Activated naive CD4-positive, alpha-beta T cell (primary cell): ENCODE data around the gene KPNA6.

ENCODE experiments used
- DNase-seq, 4 experiments: peaks; one replicate each; lab custom pipeline; 2025; lab: John Stamatoyannopoulos, UW

Gene KPNA6

DNA sequence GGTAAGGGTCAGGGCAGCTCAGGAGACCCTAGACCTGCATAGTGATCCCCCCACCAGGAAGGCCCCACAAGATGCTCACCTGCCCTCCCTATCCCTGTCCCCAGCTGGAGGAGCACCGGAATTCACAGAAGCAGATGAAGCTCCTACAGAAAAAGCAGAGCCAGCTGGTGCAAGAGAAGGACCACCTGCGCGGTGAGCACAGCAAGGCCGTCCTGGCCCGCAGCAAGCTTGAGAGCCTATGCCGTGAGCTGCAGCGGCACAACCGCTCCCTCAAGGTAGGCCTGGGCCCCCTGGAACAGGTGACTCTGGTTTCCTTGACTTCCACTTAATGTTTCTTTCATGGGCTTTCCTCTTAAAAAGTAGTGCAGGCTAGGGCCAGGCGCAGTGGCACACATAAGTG, 80.0 kb downstream of the KPNA6 start:
- DNase-seq: no peak

DNA sequence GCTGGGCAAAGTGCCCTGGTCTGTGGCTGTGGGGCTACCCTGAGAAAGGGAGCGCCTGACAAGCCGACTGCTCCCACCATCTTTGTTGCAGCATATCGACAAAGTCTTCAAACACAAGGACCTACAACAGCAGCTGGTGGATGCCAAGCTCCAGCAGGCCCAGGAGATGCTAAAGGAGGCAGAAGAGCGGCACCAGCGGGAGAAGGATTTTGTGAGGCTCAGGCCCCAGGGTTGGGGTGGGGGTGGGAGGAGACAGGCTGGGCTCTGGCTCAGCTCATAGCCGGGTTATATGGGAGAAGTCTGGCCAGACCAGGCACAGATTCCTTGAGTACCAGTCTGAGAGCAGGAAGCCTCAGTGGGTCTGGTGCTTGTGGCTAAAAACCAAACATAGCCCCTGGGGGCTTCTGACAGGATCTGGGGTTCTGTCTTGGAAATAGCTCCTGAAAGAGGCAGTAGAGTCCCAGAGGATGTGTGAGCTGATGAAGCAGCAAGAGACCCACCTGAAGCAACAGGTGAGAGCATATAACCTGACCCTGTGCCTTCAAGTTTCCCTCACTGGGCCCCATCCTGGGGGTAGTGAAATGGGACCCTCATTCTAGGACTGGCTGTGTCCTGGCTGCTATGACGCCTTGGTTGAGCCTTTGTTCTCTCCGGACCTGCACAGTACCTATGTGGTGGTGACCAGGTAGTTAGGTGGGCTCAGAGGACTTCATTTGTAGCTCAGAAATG, 84.5 kb downstream of the KPNA6 start:
- DNase-seq: no peak

DNA sequence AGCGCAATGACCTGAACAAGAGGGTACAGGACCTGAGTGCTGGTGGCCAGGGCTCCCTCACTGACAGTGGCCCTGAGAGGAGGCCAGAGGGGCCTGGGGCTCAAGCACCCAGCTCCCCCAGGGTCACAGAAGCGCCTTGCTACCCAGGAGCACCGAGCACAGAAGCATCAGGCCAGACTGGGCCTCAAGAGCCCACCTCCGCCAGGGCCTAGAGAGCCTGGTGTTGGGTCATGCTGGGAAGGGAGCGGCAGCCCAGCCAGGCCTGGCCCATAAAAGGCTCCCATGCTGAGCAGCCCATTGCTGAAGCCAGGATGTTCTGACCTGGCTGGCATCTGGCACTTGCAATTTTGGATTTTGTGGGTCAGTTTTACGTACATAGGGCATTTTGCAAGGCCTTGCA, 87.1 kb downstream of the KPNA6 start:
- DNase-seq: no peak

DNA sequence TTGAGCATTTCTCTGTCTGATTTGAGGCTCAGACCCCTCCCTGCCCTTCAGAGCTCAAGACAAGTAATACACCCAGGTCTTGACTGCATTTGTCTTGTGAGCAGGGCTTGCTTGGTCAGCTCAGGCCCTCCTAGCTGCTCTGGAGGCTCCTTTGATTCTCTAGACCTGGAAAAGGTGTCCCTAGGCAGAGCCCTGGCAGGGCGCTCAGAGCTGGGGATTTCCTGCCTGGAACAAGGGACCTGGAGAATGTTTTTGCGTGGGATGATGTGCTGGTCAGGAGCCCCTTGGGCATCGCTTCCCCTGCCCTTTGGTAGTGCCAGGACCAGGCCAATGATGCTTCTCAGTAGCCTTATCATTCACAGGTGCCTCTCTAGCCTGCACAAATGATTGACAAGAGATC, 87.7 kb downstream of the KPNA6 start:
- DNase-seq: no peak

DNA sequence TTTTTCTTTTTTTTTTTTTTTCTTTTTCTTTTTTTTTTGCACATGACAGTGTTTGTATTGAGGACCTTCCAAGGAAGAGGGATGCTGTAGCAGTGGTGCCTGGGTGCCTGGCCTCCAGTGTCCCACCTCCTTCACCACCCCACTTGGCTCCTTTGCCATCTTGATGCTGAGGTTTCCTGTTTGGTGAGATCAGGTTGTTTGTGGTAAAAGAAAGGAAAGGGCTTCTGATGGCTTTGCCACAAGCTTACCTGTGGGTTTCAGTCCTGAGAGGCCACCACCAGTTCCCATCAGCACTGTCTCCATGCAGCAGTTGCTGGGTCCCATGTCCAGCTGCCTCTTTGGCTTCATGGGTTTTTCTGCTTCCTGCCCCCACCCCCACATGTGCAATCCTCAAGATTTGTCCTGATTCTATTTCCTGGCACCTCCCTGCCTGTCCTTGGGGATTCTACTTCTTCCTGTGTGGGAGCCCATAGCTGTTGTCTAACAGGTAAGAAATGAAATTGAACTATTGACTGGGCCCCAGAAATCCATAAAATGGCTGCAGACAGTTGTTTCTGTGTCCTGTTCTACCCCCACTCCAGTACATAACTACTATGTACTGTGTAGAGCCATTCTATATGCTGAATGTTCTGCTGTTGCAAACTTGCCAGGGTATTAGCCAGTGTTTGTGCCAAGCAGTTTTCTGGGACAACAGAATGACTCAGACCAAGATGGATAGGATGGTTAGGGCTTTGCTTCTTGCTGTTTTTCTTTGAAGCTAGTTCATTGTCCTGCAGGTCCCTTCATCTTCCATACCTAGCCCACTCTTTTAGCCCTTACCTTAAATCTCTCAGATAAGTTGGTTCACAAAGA, 88.3 kb downstream of the KPNA6 start:
- DNase-seq: no peak

DNA sequence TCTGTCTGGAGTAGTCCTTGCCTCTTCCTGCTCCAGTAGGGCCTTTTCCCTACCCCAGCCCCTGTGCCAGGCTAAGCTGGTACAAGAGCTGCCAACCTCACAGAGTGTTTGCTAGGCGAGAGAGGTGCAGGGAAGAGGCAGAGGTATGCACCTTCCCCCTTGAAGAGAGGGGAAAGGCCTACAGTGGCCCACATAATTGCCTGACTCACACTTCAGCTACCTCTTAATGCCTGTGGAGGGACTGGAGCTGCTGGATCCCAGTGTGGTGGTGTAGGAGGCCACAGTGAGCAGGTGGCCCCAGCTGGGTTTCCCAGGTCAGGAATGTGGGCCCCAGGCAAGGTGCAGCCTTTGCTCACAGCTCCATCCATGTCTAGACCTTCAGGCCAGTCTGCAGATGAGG, 89.2 kb downstream of the KPNA6 start:
- no peak for DNase-seq

DNA sequence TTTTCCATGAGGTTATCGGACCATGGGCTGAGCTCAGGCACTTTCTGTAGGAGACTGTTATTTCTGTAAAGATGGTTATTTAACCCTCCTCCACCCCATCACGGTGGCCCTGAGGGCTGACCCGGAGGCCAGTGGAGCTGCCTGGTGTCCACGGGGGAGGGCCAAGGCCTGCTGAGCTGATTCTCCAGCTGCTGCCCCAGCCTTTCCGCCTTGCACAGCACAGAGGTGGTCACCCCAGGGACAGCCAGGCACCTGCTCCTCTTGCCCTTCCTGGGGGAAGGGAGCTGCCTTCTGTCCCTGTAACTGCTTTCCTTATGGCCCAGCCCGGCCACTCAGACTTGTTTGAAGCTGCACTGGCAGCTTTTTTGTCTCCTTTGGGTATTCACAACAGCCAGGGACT, 90.0 kb downstream of the KPNA6 start:
- no peak for DNase-seq

DNA sequence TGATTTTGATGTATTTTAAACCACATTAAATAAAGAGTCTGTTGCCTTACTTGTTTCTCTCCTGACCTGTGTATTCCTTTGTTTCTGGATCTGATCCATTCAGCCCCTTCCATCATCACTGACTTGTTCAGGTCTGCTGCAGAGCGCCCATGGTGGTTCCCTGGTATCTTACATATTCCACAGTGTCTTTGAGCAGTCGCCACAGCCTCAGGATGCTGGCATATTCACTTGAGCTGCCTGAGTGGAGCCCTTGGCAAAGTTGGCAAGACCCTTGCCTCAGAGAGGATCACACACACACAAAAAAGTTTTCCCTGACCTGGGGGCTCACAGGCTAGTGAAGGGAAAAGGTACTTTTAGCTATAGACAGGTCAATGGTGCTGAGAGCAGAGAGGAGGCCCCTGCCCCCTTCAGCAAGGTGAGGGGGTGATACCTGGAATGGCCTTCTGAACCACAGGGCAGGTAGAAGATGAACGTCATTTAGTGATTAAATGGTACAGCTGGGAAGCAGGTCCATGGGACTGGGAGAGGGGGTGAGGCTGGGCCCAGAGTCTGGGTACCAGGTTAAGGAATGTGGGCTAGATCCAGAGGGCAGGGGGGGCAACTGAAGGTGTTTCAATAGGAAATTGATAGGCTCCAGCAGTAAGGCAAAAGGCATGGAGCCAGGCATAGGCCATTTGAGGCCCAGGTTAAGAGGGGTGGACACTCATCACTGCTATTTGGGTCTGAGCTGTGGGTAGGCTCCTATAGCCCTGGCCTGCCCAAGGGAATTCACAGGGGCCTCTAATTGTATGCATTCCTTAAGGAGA, 90.6 kb downstream of the KPNA6 start:
- no peak for DNase-seq

DNA sequence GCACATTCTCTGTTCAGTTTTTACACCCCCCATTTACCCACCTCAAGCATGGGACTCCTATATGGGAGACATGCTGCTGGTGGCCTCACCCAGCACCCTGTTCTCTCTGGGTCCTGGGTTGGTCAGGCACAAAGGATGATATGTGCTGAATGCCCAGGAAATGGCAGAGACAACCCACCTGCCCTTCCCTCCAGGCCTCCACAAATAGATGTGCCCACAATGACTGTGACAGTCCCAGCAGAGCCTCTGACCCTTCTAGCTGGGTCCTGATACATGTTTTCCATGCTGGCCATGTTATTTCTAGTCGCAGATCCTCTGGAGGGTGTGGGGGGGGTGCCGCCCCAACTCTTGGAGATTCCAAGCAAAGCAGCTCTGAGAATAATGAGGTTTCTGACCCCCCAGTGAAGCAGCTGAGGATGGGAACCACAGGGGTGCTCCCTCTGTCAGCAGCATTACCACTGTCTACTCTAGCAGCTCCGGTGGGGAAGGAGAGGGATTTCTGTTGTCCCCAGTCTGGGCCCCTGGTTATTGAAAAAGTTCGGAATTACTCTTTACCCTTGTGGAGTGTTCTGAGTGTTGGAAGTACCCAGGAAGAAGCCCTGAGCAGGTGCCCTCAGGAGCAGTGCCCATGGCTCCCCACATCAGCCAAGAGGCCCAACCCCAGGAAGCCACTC, 91.3 kb downstream of the KPNA6 start:
- no peak for DNase-seq

DNA sequence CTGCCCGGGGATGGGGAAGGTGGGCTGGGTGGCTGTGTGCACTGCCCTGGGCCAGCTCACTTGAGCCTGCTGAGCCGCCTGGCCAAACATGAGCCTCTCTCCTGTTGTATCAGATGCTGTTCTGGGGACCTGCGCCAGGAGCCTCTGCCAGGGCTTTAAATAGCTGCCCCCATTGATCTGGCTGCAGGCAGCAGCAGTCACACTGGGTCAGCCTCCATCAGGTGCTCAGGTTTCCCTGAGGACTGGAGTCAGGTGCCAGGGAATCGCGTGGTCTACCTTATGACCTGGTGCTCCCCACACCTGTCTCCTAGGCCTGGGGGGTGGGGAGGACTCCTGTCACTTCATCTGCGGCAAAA, 91.8 kb downstream of the KPNA6 start:
- DNase-seq: no peak

DNA sequence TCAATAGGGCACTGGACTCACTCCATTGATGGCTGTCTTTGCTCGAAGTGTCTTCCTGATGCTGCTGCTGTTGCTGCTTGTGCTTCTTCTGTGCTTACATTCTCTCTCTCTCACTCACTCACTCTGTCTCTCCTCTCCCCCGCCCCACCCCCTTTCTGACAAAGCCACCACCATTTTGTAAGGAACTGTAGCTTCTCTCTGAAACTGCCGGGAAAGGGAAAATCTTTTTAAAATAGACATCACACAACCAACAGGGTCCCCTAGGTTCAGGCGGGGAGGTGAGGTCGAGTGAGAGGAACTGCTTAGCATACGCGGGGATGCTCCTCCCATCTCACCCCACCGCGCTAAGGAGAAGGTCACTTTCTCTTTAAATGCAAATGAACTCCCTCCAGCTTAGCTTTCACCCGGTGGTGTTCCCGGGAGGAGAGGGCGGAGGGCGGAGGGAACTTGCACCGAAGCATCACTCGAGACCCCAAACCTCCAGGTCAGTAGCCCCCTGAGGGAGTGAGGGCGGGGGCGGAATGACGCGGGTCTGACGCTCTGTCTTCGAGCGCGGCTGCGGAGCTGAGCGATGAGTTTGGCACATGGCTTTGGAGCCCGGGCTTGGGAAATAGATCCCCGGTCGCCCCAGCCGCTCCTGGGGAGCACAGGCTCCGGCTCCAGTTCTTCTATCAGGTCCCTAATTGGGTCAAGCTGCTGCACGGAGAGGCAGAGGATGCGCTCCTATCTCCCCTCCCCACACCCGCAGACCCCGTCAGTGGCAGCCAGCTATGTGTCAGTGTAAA, 92.6 kb downstream of the KPNA6 start, which contains the start of gene CCDC28B:
TSS of gene CCDC28B (plus strand) at position 370 of the 785 bp plus-strand sequence. CDS start 1,341 bp downstream, outside the sequence.
- DNase-seq: peak in 2 of 4 experiments; percentile 17 to 40

DNA sequence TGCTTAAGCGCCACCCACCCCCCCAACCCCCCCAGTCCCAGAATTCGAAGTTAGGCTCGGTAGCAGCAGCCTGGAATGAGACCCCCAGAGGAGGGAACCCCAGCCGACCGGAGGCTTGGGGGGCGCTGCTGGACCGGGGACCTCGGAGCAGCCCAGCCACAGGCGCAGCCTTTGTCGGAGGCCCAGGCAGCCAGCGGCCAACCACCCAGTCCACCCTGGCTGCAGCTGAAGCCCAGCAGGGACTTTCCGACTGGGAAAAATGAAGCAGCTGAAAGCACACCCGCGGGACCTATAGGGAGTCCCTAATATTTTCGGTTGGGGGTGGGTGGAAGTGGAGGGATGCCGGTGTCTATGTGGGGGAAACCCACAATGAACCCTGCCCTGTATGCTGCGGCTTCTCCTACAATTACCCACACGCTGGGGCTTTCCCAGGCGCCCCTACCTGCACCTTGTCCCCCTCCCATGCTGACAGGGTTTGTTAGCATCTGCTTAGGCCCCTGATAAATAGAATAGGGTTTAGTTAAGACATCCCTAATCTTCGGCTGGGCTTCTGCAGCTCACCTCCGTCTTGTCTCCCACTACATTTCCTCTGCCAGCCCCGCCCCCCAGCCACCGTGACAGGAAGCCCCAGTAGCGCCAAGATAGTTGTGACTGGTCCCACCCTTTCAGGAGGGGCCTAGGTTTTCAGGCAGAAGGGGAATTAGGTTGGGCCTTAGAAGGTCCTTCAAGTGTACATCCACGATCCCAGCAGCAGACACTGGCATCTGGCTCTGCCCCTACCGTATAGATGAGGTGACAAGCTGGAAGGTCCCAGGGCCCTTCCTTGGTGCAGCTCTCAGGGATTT, 93.4 kb downstream of the KPNA6 start:
- peak; percentile 30 to 71 (median 50) for DNase-seq

DNA sequence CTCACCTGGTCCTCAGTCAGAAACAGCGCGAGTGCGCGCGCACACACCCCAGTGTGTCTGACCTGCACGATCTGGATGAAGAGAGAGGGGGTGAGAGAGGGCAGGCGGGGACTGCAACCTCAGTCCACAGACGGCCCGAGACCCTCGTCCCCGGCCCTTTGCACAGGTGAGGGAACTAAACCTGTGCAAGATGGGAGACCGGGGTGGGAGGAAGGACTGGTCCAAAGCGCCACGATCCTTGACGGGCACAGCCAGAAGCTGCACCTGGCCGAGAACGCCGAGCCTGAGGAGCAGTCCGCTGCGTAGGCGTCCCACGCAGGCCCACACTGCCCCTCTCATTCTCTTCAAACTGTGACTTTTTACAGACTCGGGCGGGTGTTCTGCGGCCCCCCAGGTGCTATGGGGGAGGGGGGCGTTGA, 97.1 kb downstream of the KPNA6 start:
- DNase-seq: no peak

DNA sequence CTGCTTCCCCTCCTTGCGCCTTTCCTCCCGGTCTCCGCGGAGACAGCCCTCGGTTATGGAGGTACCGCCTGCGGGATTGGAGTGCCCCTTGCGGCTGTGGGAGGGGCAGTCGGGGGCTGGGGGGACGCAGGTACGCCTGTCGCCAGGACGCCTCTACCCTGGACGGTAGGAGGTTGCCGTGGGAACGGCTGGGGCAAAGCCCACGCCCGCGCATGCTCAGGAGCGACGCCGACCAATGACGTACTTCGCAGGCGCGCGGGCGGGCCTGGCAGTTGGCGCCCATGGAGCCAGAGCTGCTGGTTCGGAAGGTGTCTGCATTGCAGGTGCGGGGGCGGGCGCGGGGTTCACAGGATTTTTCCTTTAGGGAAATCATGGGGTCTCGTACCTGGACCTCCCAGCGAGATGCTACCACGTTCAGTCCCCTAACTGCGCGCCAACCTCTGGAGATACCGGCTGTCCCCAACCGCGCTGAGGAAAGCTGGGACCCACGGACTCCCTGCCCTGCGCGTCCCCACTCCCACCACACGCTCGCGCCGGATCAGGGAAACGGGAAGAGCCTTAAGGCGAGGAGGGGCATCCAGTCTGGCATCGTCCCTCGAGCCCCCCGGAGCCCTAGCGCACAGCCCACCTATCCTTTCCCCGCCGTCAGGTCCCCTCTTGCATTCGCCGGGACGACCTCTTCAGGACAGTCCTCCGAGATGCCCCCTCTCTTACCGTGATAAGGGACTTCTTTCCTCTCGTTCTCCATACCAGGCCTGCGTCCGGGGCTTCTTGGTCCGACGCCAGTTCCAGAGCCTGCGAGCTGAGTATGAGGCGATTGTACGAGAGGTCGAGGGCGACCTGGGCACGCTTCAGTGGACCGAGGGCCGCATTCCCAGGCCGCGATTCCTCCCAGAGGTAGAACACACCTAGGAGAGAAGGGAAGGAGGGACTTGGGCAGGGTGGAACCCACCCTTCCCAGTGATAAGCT, 97.8 kb downstream of the KPNA6 start, which contains the start of gene IQCC:
TSS of gene IQCC (plus strand) at position 271 of the 970 bp plus-strand sequence. CDS start at position 282, 11 bp downstream.
- DNase-seq: peak; percentile 38 to 79 (median 58)

DNA sequence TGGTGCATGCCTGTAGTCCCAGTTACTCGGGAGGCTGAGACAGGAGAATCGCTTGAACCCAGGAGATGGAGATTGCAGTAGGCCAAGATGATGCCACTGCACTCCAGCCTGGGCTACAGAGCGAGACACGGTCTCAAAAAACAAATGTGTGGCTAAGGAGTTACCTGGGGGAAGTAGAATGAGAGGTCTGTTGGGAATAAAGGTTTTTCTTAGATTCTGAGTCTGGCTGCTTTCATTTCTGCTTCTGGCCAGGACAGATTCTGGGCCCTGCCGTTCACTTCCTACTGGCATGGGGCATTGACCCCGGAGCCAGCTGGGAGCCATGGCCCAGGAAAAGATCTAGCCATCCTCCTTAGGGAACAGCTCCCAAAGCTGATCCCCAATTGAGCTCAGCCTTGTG, 100.6 kb downstream of the KPNA6 start:
- DNase-seq: no peak

DNA sequence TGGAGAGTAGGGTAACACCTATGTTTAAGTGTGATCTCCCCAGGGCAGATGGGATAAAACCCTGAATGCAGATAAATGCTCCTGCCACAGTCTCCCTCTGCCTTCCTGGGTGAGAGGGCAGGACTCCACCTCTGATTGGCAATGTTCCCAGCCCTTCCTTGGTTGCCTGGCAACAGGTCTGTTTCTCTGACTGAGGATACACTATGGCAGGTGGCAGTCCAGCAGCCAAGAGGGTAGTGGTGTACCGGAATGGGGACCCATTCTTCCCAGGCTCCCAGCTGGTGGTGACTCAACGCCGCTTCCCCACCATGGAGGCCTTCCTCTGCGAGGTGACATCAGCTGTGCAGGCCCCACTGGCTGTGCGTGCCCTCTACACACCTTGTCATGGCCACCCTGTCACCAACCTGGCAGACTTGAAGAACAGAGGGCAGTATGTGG, 101.1 kb downstream of the KPNA6 start, which contains the start of gene DCDC2B:
TSS of gene DCDC2B (plus strand) at position 199 of the 438 bp plus-strand sequence. CDS start at position 204, 5 bp downstream.
- DNase-seq: no peak

DNA sequence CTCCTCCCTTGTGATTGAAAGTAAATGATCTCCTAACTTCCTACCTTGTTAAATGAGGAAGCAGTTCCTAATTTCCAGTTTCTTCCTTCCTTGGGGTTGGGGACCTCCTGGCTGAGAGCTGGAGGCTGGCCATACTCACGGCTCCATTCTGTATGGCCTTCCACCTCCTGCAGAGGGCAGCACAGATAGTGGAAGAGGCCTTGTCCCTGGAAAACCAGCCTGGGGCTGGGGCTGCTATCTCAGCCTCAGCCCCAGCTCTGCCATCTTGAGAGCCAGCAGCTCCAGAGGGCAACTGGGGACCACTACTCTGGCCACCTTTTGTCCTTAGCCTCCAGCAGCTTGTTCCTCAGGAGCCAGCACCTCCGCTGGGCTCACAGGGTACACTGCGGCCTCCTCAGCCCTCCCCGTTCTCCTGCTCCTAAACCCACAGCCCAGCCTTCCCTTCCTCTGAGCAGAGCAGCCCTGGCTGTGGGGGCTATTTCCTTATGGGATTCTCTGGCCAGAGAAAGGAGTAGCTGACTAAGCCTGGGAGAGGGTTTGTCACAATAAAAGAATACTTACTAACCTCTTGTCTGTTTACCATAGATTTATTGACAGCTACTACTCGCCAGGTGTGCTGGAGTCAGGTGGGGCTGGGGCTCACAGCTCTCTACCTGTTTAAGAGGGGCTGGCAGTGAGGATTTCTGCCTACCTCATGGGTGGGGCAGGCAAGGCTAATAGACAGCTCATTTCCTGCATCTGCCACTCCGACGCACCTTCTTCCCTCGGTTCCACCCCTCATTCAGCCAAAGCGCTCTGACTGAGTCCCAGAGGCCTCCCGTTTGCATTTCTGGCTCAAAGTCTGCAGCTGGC, 108.0 kb downstream of the KPNA6 start:
- peak in 2 of 4 experiments; percentile 20 to 37 for DNase-seq

DNA sequence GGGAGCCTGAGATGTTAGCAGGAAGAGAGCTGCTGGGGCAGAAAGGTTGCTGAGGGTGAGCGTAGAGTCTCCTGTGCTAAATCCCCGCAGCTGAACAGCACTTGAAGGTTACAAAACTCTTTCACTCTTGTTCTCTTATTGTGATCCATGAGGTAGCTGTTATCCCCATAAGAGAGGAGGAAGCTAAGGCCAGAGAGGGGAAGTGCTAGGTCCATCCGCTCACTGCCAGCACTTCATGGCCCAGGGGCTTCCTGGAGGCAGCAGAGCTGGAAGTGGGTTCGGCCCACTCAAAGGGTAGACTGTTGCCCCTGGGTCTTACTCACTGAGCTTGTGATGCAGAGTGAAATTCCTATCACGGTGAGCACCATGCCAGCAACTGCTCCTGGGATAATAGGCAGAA, 108.7 kb downstream of the KPNA6 start:
- DNase-seq: no peak
